ENCODE results near the gene TRMO.

DNA sequence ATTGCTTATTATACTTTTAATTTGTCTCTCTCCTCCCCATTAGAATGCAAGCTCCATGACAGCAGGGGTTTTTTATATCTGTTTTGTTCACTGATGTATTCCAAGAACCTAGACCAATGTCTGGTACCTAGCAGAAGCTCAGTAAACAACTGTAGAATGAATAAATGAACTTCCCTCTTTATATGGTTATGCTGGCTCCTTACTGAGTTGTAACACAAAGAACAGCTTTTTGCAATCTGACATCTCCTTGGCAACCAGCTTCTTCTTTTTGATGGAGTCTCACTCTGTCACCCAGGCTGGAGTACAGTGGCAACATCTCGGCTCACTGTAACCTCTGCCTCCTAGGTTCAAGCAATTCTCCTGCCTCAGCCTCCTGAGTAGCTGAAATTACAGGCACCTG lies 13.6 kb downstream of the TRMO start:
- no peak for TF ChIP-seq ZXDB (tag by site-specific recombination; IDR thresholded peaks at IDR 0.05)
- TF ChIP-seq, protein P1, sequence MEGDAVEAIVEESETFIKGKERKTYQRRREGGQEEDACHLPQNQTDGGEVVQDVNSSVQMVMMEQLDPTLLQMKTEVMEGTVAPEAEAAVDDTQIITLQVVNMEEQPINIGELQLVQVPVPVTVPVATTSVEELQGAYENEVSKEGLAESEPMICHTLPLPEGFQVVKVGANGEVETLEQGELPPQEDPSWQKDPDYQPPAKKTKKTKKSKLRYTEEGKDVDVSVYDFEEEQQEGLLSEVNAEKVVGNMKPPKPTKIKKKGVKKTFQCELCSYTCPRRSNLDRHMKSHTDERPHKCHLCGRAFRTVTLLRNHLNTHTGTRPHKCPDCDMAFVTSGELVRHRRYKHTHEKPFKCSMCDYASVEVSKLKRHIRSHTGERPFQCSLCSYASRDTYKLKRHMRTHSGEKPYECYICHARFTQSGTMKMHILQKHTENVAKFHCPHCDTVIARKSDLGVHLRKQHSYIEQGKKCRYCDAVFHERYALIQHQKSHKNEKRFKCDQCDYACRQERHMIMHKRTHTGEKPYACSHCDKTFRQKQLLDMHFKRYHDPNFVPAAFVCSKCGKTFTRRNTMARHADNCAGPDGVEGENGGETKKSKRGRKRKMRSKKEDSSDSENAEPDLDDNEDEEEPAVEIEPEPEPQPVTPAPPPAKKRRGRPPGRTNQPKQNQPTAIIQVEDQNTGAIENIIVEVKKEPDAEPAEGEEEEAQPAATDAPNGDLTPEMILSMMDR (tag by site-specific recombination; IDR thresholded peaks at IDR 0.05) = no peak
- TF ChIP-seq, protein P2, sequence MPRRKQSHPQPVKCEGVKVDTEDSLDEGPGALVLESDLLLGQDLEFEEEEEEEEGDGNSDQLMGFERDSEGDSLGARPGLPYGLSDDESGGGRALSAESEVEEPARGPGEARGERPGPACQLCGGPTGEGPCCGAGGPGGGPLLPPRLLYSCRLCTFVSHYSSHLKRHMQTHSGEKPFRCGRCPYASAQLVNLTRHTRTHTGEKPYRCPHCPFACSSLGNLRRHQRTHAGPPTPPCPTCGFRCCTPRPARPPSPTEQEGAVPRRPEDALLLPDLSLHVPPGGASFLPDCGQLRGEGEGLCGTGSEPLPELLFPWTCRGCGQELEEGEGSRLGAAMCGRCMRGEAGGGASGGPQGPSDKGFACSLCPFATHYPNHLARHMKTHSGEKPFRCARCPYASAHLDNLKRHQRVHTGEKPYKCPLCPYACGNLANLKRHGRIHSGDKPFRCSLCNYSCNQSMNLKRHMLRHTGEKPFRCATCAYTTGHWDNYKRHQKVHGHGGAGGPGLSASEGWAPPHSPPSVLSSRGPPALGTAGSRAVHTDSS (tag by site-specific recombination; IDR thresholded peaks at IDR 0.05) = no peak

Data from HEK293 (cell line).